ENCODE measurements around the gene NT5E.

The NT5E gene

DNA sequence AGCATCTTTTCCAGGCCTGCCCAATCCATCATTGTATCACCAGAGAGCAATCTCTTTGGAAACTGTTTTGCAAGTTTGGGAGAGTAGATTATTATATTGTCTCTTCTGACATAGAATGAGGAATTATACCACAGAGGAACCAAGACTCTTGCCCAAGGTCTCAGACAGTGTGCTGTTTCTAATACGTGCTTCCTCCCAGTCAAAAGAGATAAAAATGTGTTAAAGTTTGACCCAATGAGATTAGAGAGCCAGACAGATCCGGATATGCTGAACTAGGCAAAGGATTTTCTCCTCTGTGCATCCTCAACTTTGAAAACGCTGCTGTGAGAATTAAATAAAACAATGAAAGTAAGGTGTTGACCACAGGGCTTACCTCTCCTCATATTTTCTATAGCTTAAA lies 18.6 kb upstream of the NT5E start:
- Histone ChIP-seq H3K9me2 (replicated peaks; ENCODE audit: control insufficient read depth, low read length) (no peaks in the 10 kb centered on the region), H3K4me2 (ENCODE audit: low read length) (no peak overlapping the region), H3K27ac (ENCODE audit: low read depth, low read length) (no peak overlapping the region), H3K27me3 (ENCODE audit: control insufficient read depth, low read length) (no peaks in the 10 kb centered on the region), H3K4me3 (ENCODE audit: low read length) (no peak overlapping the region), H4K20me1 (ENCODE audit: control insufficient read depth, insufficient read depth, low read depth, low read length) (no peaks in the 10 kb centered on the region), H3F3A (ENCODE audit: control insufficient read depth, insufficient read depth) (no peaks in the 10 kb centered on the region), H3K79me2 (ENCODE audit: control insufficient read depth, low read length) (no peaks in the 10 kb centered on the region), H3K9me3 (ENCODE audit: control insufficient read depth, insufficient read depth, low read length) (peaks cover 6% of the 10 kb centered on the region; the same call in 1 of the 2 replicates), H3K36me3 (ENCODE audit: control insufficient read depth, low read length) (no peaks in the 10 kb centered on the region), H3K4me1 (ENCODE audit: control insufficient read depth, low read length) (no peaks in the 10 kb centered on the region)
- TF ChIP-seq, protein P1, sequence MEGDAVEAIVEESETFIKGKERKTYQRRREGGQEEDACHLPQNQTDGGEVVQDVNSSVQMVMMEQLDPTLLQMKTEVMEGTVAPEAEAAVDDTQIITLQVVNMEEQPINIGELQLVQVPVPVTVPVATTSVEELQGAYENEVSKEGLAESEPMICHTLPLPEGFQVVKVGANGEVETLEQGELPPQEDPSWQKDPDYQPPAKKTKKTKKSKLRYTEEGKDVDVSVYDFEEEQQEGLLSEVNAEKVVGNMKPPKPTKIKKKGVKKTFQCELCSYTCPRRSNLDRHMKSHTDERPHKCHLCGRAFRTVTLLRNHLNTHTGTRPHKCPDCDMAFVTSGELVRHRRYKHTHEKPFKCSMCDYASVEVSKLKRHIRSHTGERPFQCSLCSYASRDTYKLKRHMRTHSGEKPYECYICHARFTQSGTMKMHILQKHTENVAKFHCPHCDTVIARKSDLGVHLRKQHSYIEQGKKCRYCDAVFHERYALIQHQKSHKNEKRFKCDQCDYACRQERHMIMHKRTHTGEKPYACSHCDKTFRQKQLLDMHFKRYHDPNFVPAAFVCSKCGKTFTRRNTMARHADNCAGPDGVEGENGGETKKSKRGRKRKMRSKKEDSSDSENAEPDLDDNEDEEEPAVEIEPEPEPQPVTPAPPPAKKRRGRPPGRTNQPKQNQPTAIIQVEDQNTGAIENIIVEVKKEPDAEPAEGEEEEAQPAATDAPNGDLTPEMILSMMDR (IDR thresholded peaks at IDR 0.05; ENCODE audit: low read depth, low read length, poor library complexity, severe bottlenecking) = no peak
- no peak for TF ChIP-seq EZH2phosphoT487 (IDR thresholded peaks at IDR 0.05; ENCODE audit: borderline replicate concordance, low read length)

DNA sequence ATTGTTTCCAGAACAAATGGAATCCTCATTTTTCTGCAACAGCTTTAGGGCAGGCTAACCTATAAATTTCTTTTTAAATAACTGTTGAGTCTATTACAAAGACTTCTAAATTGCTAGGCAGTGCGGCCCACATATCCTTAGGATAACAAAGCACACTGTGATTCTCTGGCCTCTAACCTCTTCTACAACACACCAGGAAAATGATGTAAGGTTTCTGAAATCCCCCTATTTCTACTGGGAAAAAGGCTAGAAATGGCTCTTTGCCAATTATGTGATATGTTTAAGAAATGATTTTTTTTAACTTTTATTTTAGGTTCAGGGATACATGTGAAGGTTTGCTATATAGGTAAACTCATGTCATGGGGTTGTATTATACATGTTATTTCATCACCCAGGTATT lies 17.3 kb upstream of the NT5E start:
- Histone ChIP-seq H3K27ac (ENCODE audit: low read depth, low read length) (no peak overlapping the region), H3K36me3 (ENCODE audit: control insufficient read depth, low read length) (no peaks in the 10 kb centered on the region), H3K4me3 (ENCODE audit: low read length) (no peak overlapping the region), H3K9me2 (replicated peaks; ENCODE audit: control insufficient read depth, low read length) (no peaks in the 10 kb centered on the region), H3K27me3 (ENCODE audit: control insufficient read depth, low read length) (no peaks in the 10 kb centered on the region), H3K4me2 (ENCODE audit: low read length) (no peak overlapping the region), H4K20me1 (ENCODE audit: control insufficient read depth, insufficient read depth, low read depth, low read length) (no peaks in the 10 kb centered on the region), H3F3A (ENCODE audit: control insufficient read depth, insufficient read depth) (no peaks in the 10 kb centered on the region), H3K79me2 (ENCODE audit: control insufficient read depth, low read length) (no peaks in the 10 kb centered on the region), H3K9me3 (ENCODE audit: control insufficient read depth, insufficient read depth, low read length) (no peaks in the 10 kb centered on the region), H3K4me1 (ENCODE audit: control insufficient read depth, low read length) (no peaks in the 10 kb centered on the region)
- TF ChIP-seq, protein P1 (IDR thresholded peaks at IDR 0.05; ENCODE audit: low read depth, low read length, poor library complexity, severe bottlenecking) = no peak
- no peak for TF ChIP-seq EZH2phosphoT487 (IDR thresholded peaks at IDR 0.05; ENCODE audit: borderline replicate concordance, low read length)

DNA sequence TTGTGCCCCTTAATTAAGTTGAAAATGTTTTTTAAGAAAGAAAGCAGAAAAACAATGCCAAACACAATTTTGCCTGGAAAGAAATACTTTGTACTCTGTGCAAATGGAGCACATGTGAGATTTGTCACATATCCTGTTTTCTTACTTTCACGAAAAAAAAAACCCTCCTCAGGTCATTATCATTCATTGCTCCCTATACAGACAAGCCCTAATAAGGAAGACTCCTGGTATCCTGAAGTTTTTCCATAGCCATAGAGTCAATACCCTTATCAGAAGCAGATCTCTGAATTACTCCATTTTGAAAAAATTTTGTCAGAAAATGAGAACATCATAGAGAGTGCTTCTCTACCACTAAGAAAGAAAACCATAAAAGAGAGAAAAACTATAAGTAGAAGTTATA lies 14.0 kb upstream of the NT5E start:
- Histone ChIP-seq H3K4me3 (ENCODE audit: low read length) (no peak overlapping the region), H3K27me3 (ENCODE audit: control insufficient read depth, low read length) (no peaks in the 10 kb centered on the region), H4K20me1 (ENCODE audit: control insufficient read depth, insufficient read depth, low read depth, low read length) (no peaks in the 10 kb centered on the region), H3K4me2 (ENCODE audit: low read length) (no peak overlapping the region), H3K4me1 (ENCODE audit: control insufficient read depth, low read length) (no peaks in the 10 kb centered on the region), H3K36me3 (ENCODE audit: control insufficient read depth, low read length) (no peaks in the 10 kb centered on the region), H3K9me3 (ENCODE audit: control insufficient read depth, insufficient read depth, low read length) (no peaks in the 10 kb centered on the region), H3K27ac (ENCODE audit: low read depth, low read length) (no peak overlapping the region), H3K79me2 (ENCODE audit: control insufficient read depth, low read length) (no peaks in the 10 kb centered on the region), H3F3A (ENCODE audit: control insufficient read depth, insufficient read depth) (no peaks in the 10 kb centered on the region), H3K9me2 (replicated peaks; ENCODE audit: control insufficient read depth, low read length) (no peaks in the 10 kb centered on the region)
- TF ChIP-seq, protein P1 (IDR thresholded peaks at IDR 0.05; ENCODE audit: low read depth, low read length, poor library complexity, severe bottlenecking) = no peak
- TF ChIP-seq EZH2phosphoT487 (IDR thresholded peaks at IDR 0.05; ENCODE audit: borderline replicate concordance, low read length) = no peak

DNA sequence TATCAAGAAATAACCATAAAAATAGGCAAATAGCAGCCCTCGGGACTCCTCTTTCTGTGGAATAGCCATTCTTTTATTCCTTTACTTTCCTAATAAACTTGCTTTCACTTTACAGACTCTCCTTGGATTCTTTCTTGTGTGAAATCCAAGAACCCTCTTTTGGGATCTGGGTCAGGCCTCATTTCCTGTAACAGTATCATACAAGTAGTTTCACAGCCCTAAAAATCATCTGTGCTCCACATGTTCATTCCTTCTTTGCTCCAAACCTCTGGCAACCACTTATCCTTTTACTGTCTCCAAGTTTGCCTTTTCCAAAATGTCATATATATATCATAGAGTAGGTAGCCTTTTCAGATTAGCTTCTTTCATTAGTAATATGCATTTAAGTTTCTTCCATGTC lies 13.5 kb upstream of the NT5E start:
- no peaks in the 10 kb centered on the region for H3K4me1 ChIP-seq (ENCODE audit: control insufficient read depth, low read length)
- no peaks in the 10 kb centered on the region for H3F3A ChIP-seq (ENCODE audit: control insufficient read depth, insufficient read depth)
- no peaks in the 10 kb centered on the region for H3K9me3 ChIP-seq (ENCODE audit: control insufficient read depth, insufficient read depth, low read length)
- no peak overlapping the region for H3K27ac ChIP-seq (ENCODE audit: low read depth, low read length)
- no peaks in the 10 kb centered on the region for H3K27me3 ChIP-seq (ENCODE audit: control insufficient read depth, low read length)
- no peak overlapping the region for H3K4me3 ChIP-seq (ENCODE audit: low read length)
- H4K20me1 ChIP-seq (ENCODE audit: control insufficient read depth, insufficient read depth, low read depth, low read length) = no peaks in the 10 kb centered on the region
- TF ChIP-seq EZH2phosphoT487 (IDR thresholded peaks at IDR 0.05; ENCODE audit: borderline replicate concordance, low read length) = no peak
- TF ChIP-seq, protein P1 (IDR thresholded peaks at IDR 0.05; ENCODE audit: low read depth, low read length, poor library complexity, severe bottlenecking) = no peak
- no peak overlapping the region for H3K4me2 ChIP-seq (ENCODE audit: low read length)
- no peaks in the 10 kb centered on the region for H3K79me2 ChIP-seq (ENCODE audit: control insufficient read depth, low read length)
- no peaks in the 10 kb centered on the region for H3K36me3 ChIP-seq (ENCODE audit: control insufficient read depth, low read length)
- no peaks in the 10 kb centered on the region for H3K9me2 ChIP-seq (replicated peaks; ENCODE audit: control insufficient read depth, low read length)
